Measurements from ENCODE around the gene TPPP2.

TPPP2 gene

GRCh38 chr14:21022686-21023085 is 7.3 kb upstream of the TPPP2 start:
- no peak for DNase-seq (ENCODE audit: low read depth)
- TF ChIP-seq CTCF (IDR thresholded peaks at IDR 0.05; ENCODE audit: insufficient read depth, low read depth, low read length, missing control alignments): no peak
- no peak overlapping the region for H3K4me3 ChIP-seq (ENCODE audit: low read length)

- no peak for DNase-seq (ENCODE audit: low read depth)
Observed at GRCh38 chr14:21023174-21023573, 6.8 kb upstream of the TPPP2 start.

GRCh38 chr14:21023817-21024584 is 6.0 kb upstream of the TPPP2 start:
- H3K4me3 ChIP-seq (ENCODE audit: low read length): peak overlapping the region; percentile 64
- TF ChIP-seq CTCF (IDR thresholded peaks at IDR 0.05; ENCODE audit: insufficient read depth, low read depth, low read length, missing control alignments): no peak
- DNase-seq (ENCODE audit: low read depth): no peak

More at GRCh38 chr14:21023174-21023573, 6.8 kb upstream of the TPPP2 start:
- H3K4me3 ChIP-seq (ENCODE audit: low read length): no peak overlapping the region
- no peak for TF ChIP-seq CTCF (IDR thresholded peaks at IDR 0.05; ENCODE audit: insufficient read depth, low read depth, low read length, missing control alignments)

GRCh38 chr14:21024585-21025370 is 5.2 kb upstream of the TPPP2 start, which contains the start of gene NDRG2:
NDRG2 (minus strand) TSS chr14:21025061; CDS start chr14:21023315, 1,746 bp downstream.
- H3K4me3 ChIP-seq (ENCODE audit: low read length): peak within 1 kb of the TSS; percentile 64
- DNase-seq (ENCODE audit: low read depth): peak; percentile 37
- no peak for TF ChIP-seq CTCF (IDR thresholded peaks at IDR 0.05; ENCODE audit: insufficient read depth, low read depth, low read length, missing control alignments)

GRCh38 chr14:21025371-21026273 is 4.4 kb upstream of the TPPP2 start:
- peak overlapping the region; percentile 40 for H3K4me3 ChIP-seq (ENCODE audit: low read length)
- DNase-seq (ENCODE audit: low read depth): no peak
- TF ChIP-seq CTCF (IDR thresholded peaks at IDR 0.05; ENCODE audit: insufficient read depth, low read depth, low read length, missing control alignments): no peak

DNA sequence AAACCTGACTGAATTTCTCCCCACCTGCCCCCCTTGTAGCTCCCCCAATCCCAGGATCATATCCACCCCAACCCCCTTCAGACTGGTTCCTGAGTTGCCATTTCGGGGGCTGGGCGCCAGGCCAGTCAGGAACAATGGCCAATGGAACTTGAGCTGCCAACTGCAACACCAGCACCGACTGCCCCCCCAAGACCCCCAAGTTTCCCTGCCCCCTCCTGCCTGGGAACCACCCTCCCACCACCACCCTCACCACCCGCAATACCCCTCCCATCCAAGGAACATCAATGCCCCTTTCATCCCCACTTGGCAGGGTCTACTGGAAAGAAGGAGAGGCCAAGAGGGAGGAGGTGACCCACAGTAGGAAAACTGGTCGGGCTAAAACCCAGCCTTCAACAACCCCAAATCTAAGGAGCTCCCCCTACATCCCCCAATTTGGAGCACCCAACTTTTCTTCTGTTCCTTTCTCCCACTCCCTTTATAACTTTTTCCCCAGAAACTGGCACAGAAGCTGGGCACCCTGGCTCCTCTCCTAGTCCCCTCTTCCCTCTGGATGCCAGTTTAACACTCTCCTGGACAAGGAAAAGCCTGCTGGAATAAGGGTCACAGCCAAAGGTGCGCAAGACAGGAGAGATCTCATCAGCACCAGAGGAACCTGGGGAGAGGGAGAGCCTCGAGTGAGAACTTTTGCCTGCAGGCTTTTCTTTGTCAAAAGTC is 3.6 kb upstream of the TPPP2 start:
- DNase-seq (ENCODE audit: low read depth): no peak
- H3K4me3 ChIP-seq (ENCODE audit: low read length): no peak overlapping the region
- no peak for TF ChIP-seq CTCF (IDR thresholded peaks at IDR 0.05; ENCODE audit: insufficient read depth, low read depth, low read length, missing control alignments)

All from epithelial cell of esophagus (primary cell).